Prostate gland (tissue), 2 donors: ENCODE measurements around the gene MBLAC1. TPM values are rescaled to one million over a fixed set of nuclear protein-coding genes. Genes with fewer than 3 reads are reported as not detected.
"Not testable (repeated sequence)": the region's sequence is repeated elsewhere in the genome, so short reads cannot be mapped to it uniquely, and the experiment has no call there.

ENCODE experiments used
- DNase-seq: peaks from one replicate; pipeline ENCODE4 v3.0.0-alpha.2; 2019; ENCODE audit warnings: low spot score
- H3K27ac ChIP-seq, 2 donors: fragments of 200-600 bp; sonication (generic); 2 replicates each; pipeline ENCODE4 v1.5.1; 2017 to 2019
- H3K27me3 ChIP-seq: fragments of 200-600 bp; sonication (generic); replicated peaks from 2 replicates; pipeline ENCODE4 v1.5.1; 2019; ENCODE audit not compliant: insufficient read depth
- H3K36me3 ChIP-seq, 2 donors: fragments of 200-600 bp; sonication (generic); 1 replicate in 1 of 2; 2 replicates in 1 of 2; pipeline versions ENCODE4 v1.5.1 to v1.8.1; 2017 to 2019
- H3K4me1 ChIP-seq: fragments of 200-600 bp; sonication (generic); replicated peaks from 2 replicates; pipeline ENCODE4 v1.5.1; 2019
- H3K4me3 ChIP-seq, 2 donors: fragments of 200-600 bp; sonication (generic); 2 replicates each; pipeline ENCODE4 v1.5.1; 2017 to 2019
- H3K9me3 ChIP-seq: fragments of 200-600 bp; sonication (generic); 2 replicates; pipeline ENCODE4 v1.5.1; 2017
- CTCF ChIP-seq, 4 experiments: fragments of 200-600 bp in 2 of 4; fragments of 450-650 bp in 2 of 4; sonication (generic) in 2 of 4; IDR thresholded peaks; 1 replicate in 3 of 4; 2 replicates in 1 of 4; pipeline ENCODE4 v1.5.1; 2016 to 2019; ENCODE audit warnings: antibody characterized with exemption in 4 of 4, mild to moderate bottlenecking in 2 of 4, moderate library complexity in 2 of 4
- POLR2A ChIP-seq: fragments of 450-650 bp; IDR thresholded peaks from one replicate; pipeline ENCODE4 v1.6.1; 2016; ENCODE audit warnings: antibody characterized with exemption, mild to moderate bottlenecking
- POLR2AphosphoS5 ChIP-seq: sonication (generic); formaldehyde crosslinking; IDR thresholded peaks from one replicate; pipeline ENCODE4 v1.6.1; 2017; ENCODE audit warnings: antibody characterized with exemption
- WGBS: methylation state at CpG from one replicate; pipeline ENCODE4 v1.1.5; 2018; 5-methylcytosine and 5-hydroxymethylcytosine counted together
- intact Hi-C: fragments of 100-400 bp; cut with DNase I; formaldehyde crosslinking; loops from one replicate; pipeline ENCODE4 v1.14.2; 2022
- total RNA-seq, 2 donors: library from RNA; depleted of rRNA; stranded (reverse); fragments of >200 nt; gene quantifications; one replicate each; pipeline ENCODE4 v1.1.0, GENCODE V29; 2016

Gene MBLAC1
- total RNA-seq, 2 donors from 2014 or later, result 4.4 to 6.1 TPM

DNA sequence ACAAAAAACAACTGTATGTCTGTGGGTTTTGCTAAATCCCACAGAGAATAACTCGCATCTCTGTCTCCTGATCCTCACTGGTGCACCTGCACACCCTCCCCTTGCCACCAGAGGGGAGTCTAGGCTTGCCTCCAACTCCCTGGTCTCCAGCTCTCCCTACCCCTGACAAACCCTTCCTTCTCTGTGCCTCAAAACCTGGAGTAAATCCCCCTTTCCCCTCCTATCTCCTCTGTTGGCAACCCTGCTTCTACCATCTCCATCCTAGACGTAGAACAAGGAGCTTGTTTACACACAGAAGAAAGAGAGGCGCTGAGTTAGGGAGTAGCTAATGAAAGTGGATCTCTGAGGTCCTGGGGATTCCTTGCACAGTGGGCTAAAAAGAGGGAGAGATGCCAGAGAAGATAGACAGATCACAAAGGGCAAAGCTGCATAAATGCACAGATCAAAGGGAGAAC is 6.0 kb downstream of the MBLAC1 start:
- intact Hi-C loops, result loop anchor here (5.0 kb wide), 1 partner anchor 90 kb away; no protein-coding TSS in a partner anchor

DNA sequence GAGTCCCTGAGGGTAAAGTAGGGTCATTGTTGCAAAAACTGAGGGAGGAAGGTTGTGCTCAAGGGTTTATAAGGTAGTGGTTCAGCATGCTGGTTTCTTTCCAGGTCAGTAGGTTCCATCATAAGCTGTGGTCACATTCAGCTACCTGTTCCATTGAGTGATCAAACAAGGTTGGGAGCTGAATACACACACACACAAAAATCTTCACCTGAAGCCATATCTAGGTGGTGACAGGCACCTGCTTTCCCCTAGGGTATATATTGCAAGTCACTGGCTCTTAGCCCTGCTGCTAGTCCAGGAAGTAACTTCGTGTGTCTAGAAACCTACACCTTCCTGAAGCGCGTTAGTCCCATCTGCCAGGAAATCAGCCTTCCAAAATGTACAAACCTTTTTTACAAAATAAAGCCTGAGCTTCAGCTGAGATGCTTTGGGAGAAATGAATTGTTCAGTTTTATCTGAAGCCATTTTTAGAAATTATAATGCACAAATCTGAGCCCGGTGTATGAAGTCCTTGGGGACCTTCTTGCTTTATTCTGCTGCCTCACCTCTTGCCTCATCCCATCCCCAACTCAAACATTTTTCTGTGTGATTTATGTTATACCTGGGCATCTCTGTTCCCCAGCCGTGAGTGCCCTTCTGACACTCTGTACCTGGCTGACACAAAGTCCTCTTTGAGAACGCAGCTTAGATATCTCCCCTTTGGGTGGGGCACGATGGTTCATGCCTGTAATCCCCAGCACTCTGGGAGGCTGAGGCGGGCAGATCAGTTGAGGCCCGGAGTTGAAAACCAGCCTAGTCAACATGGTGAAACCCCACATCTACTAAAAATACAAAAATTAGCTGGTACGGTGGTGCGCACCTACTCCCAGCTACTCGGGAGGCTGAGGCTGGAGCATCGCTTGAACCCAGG is 11.3 kb downstream of the MBLAC1 start:
- 77% methylated on average over 13 of the region's 13 CpGs for WGBS
- intact Hi-C loops, result no loop called here
- H3K4me1 ChIP-seq, result no peaks in the 10 kb centered on the region
- no peak for DNase-seq
- no peak for TF ChIP-seq CTCF (IDR thresholded peaks at IDR 0.05)
- no peak for TF ChIP-seq POLR2AphosphoS5
- no peak for TF ChIP-seq POLR2A
- H3K9me3 ChIP-seq, result no peaks in the 10 kb centered on the region
- H3K27ac ChIP-seq, result no peak overlapping the region
- no peaks in the 10 kb centered on the region for H3K27me3 ChIP-seq
- no peak overlapping the region for H3K4me3 ChIP-seq
- no peaks in the 10 kb centered on the region for H3K36me3 ChIP-seq

More for the DNA sequence above, 6.0 kb downstream of the MBLAC1 start:
- WGBS, result 20% methylated on average over 3 of the region's 3 CpGs
- DNase-seq, result peak; percentile 44
- TF ChIP-seq POLR2AphosphoS5 (peak; percentile 20), CTCF (IDR thresholded peaks at IDR 0.05) (peak; percentile 37 to 85 (median 78)), POLR2A (no peak)
- Histone ChIP-seq H3K4me3 (no peak overlapping the region), H3K36me3 (no peaks in the 10 kb centered on the region), H3K4me1 (no peaks in the 10 kb centered on the region), H3K27me3 (no peaks in the 10 kb centered on the region), H3K27ac (no peak overlapping the region), H3K9me3 (no peaks in the 10 kb centered on the region)

- intact Hi-C loops, result no loop called here
- Histone ChIP-seq H3K27me3 (no peaks in the 10 kb centered on the region), H3K4me1 (no peaks in the 10 kb centered on the region), H3K9me3 (no peaks in the 10 kb centered on the region), H3K27ac (no peak overlapping the region), H3K36me3 (no peaks in the 10 kb centered on the region), H3K4me3 (no peak overlapping the region)
- WGBS, result 58% methylated on average over 3 of the region's 3 CpGs
- no peak for TF ChIP-seq POLR2A
- TF ChIP-seq CTCF (IDR thresholded peaks at IDR 0.05), result no peak
- peak; percentile 29 for TF ChIP-seq POLR2AphosphoS5
- DNase-seq, result no peak
Measured at GRCh38 chr7:100141555-100141949, 14.8 kb downstream of the MBLAC1 start.

DNA sequence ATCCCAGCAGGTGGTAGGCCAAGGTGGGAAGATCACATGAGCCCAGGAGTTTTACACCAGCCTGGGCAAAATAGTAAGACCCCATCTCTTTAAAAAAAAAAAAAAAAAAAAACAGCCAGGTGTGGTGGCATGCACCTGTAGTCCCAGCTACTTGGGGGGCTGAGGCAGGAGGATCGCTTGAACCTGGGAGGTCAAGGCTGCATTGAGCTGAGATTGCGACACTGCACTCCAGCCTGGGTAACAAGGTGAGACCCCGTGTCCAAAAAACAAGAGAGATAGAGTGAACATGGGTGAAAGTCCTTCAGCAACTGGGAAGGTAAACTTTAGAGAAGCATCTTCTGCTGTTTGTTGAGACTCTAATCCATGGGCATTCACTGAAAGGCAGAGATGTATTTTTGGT is 15.7 kb downstream of the MBLAC1 start:
- WGBS, result 97% methylated on average over 3 of the region's 3 CpGs
- no peak for TF ChIP-seq POLR2A
- no peak for TF ChIP-seq CTCF (IDR thresholded peaks at IDR 0.05)
- TF ChIP-seq POLR2AphosphoS5, result no peak
- no peak for DNase-seq
- Histone ChIP-seq H3K9me3 (no peaks in the 10 kb centered on the region), H3K4me1 (no peaks in the 10 kb centered on the region), H3K27ac (no peak overlapping the region), H3K36me3 (no peaks in the 10 kb centered on the region), H3K4me3 (no peak overlapping the region), H3K27me3 (no peaks in the 10 kb centered on the region)
- intact Hi-C loops, result no loop called here

- intact Hi-C loops, H3K4me1 ChIP-seq, DNase-seq, H3K27ac ChIP-seq, H3K4me3 ChIP-seq, H3K9me3 ChIP-seq, H3K36me3 ChIP-seq, H3K27me3 ChIP-seq: not testable (repeated sequence)
- WGBS, result 92% methylated on average over 4 of the region's 4 CpGs
Measured at GRCh38 chr7:100146350-100146749, 19.6 kb downstream of the MBLAC1 start.
